Measurements from ENCODE around the gene ABHD17C. TPM values are rescaled to one million over a fixed set of nuclear protein-coding genes. Genes with fewer than 3 reads are reported as not detected.

Gene ABHD17C
- polyA plus RNA-seq, 1 donor (not counting 4 experiments of a cell fraction or from before 2014, with no cell fraction given): 23.3 TPM

GRCh38 chr15:80777826-80778620, 82.9 kb downstream of the ABHD17C start:
- Histone ChIP-seq H4K20me1 (ENCODE audit: control insufficient read depth, extremely low read depth, insufficient read depth, low read length) (no peaks in the 10 kb centered on the region), H3K27me3 (ENCODE audit: control insufficient read depth, extremely low read depth, insufficient read depth, low read length) (peaks cover 15% of the 10 kb centered on the region), H3K9me1 (ENCODE audit: control insufficient read depth, extremely low read depth, insufficient read depth, low read length) (no peaks in the 10 kb centered on the region), H3K9ac (ENCODE audit: control insufficient read depth, extremely low read depth, insufficient read depth, low read length) (no peak overlapping the region), H3K79me2 (ENCODE audit: control insufficient read depth, insufficient read depth, low read length) (no peaks in the 10 kb centered on the region), H3K9me3 (ENCODE audit: control insufficient read depth, low read depth, low read length) (no peaks in the 10 kb centered on the region), H3K4me2 (ENCODE audit: control insufficient read depth, extremely low read depth, insufficient read depth, low read depth, low read length) (peak overlapping the region; percentile 95), H3K36me3 (ENCODE audit: control insufficient read depth in 2 of 2, extremely low read depth in 1 of 2, insufficient read depth in 2 of 2, low read length in 2 of 2) (no peaks in the 10 kb centered on the region), H3K4me1 (ENCODE audit: control insufficient read depth, extremely low read depth, insufficient read depth, low read length) (peaks cover 35% of the 10 kb centered on the region), H2AFZ (ENCODE audit: control insufficient read depth, low read length) (no peak overlapping the region), H3K4me3 (ENCODE audit: control insufficient read depth in 2 of 3, extremely low read depth in 1 of 3, insufficient read depth in 2 of 3, low read depth in 1 of 3, low read length in 3 of 3) (no peak overlapping the region), H3K27ac (ENCODE audit: control insufficient read depth, insufficient read depth, low read length) (peak overlapping the region; percentile 16)
- FAIRE-seq (peak; percentile 67), DNase-seq (ENCODE audit: low read depth, low spot score) (no peak)
- dilution Hi-C loops (cut with MboI; ENCODE audit: extremely low pct_ligation_motif_present, low sequenced_read_pairs): no loop called here
- no peak for TF ChIP-seq CTCF (optimal IDR thresholded peaks at IDR 0.05 in 1 of 3, IDR thresholded peaks at IDR 0.05 in 1 of 3, conservative IDR thresholded peaks at IDR 0.05 in 1 of 3; ENCODE audit: extremely low read depth in 1 of 3, insufficient read depth in 2 of 3, low read length in 3 of 3)
- no peak for TF ChIP-seq EZH2 (IDR thresholded peaks at IDR 0.05; ENCODE audit: low read length)

GRCh38 chr15:80778621-80778963, 83.5 kb downstream of the ABHD17C start:
- H2AFZ ChIP-seq (ENCODE audit: control insufficient read depth, low read length): no peak overlapping the region
- H3K27ac ChIP-seq (ENCODE audit: control insufficient read depth, insufficient read depth, low read length): no peak overlapping the region
- H3K9me1 ChIP-seq (ENCODE audit: control insufficient read depth, extremely low read depth, insufficient read depth, low read length): no peaks in the 10 kb centered on the region
- H3K4me2 ChIP-seq (ENCODE audit: control insufficient read depth, extremely low read depth, insufficient read depth, low read depth, low read length): peak overlapping the region; percentile 95
- H4K20me1 ChIP-seq (ENCODE audit: control insufficient read depth, extremely low read depth, insufficient read depth, low read length): no peaks in the 10 kb centered on the region
- dilution Hi-C loops (cut with MboI; ENCODE audit: extremely low pct_ligation_motif_present, low sequenced_read_pairs): no loop called here
- TF ChIP-seq EZH2 (IDR thresholded peaks at IDR 0.05; ENCODE audit: low read length) (no peak), CTCF (optimal IDR thresholded peaks at IDR 0.05 in 1 of 3, IDR thresholded peaks at IDR 0.05 in 1 of 3, conservative IDR thresholded peaks at IDR 0.05 in 1 of 3; ENCODE audit: extremely low read depth in 1 of 3, insufficient read depth in 2 of 3, low read length in 3 of 3) (no peak)
- H3K9me3 ChIP-seq (ENCODE audit: control insufficient read depth, low read depth, low read length): no peaks in the 10 kb centered on the region
- no peaks in the 10 kb centered on the region for H3K79me2 ChIP-seq (ENCODE audit: control insufficient read depth, insufficient read depth, low read length)
- H3K4me1 ChIP-seq (ENCODE audit: control insufficient read depth, extremely low read depth, insufficient read depth, low read length): peaks cover 35% of the 10 kb centered on the region
- H3K4me3 ChIP-seq (ENCODE audit: control insufficient read depth in 2 of 3, extremely low read depth in 1 of 3, insufficient read depth in 2 of 3, low read depth in 1 of 3, low read length in 3 of 3): peak overlapping the region in 2 of 3 experiments; percentile 69 to 73
- H3K27me3 ChIP-seq (ENCODE audit: control insufficient read depth, extremely low read depth, insufficient read depth, low read length): peaks cover 15% of the 10 kb centered on the region
- no peaks in the 10 kb centered on the region for H3K36me3 ChIP-seq (ENCODE audit: control insufficient read depth in 2 of 2, extremely low read depth in 1 of 2, insufficient read depth in 2 of 2, low read length in 2 of 2)
- DNase-seq (ENCODE audit: low read depth, low spot score): no peak
- FAIRE-seq: peak; percentile 58
- H3K9ac ChIP-seq (ENCODE audit: control insufficient read depth, extremely low read depth, insufficient read depth, low read length): no peak overlapping the region

Measured in keratinocyte (primary cell).